Kidney (tissue), 14 donors: ENCODE results near the gene BABAM2. TPM values are rescaled to one million over a fixed set of nuclear protein-coding genes. Genes with fewer than 3 reads are reported as not detected.

Source experiments
- DNase-seq, 5 donors: peaks; one replicate each; pipeline ENCODE4 v3.0.0-alpha.2; 2013 to 2020
- FAIRE-seq: peaks from 2 replicates; lab custom pipeline; 2012; peaks lifted over from hg19 to GRCh38; lab: Jason Lieb, UNC
- H3K27ac ChIP-seq, 2 donors: one replicate each; pipeline ENCODE4 v1.7.0; 2013; ENCODE audit warnings: low read depth in 2 of 2, low read length in 2 of 2, inconsistent platforms in 1 of 2
- H3K27me3 ChIP-seq: one replicate; pipeline ENCODE4 v1.7.1; 2013; ENCODE audit warnings: low read length, inconsistent platforms; ENCODE audit not compliant: control insufficient read depth, insufficient read depth
- H3K36me3 ChIP-seq, 3 donors: one replicate each; pipeline versions ENCODE4 v1.7.0 to v1.7.1; 2013; ENCODE audit warnings: low read length in 3 of 3, control low read depth in 1 of 3, inconsistent platforms in 1 of 3; ENCODE audit not compliant: insufficient read depth in 3 of 3, control insufficient read depth in 2 of 3
- H3K4me1 ChIP-seq, 3 donors: one replicate each; pipeline versions ENCODE4 v1.7.0 to v1.7.1; 2013; ENCODE audit warnings: low read length in 3 of 3, inconsistent platforms in 1 of 3, low read depth in 1 of 3; ENCODE audit not compliant: control insufficient read depth in 2 of 3, insufficient read depth in 2 of 3
- H3K4me3 ChIP-seq, 3 donors: one replicate each; pipeline versions ENCODE4 v1.7.0 to v1.8.1; 2013; ENCODE audit warnings: low read length in 3 of 3, control low read depth in 1 of 3, inconsistent platforms in 1 of 3
- H3K9ac ChIP-seq, 3 donors: one replicate each; pipeline versions ENCODE4 v1.7.0 to v1.7.1; 2013; ENCODE audit warnings: low read length in 3 of 3, control low read depth in 1 of 3, inconsistent platforms in 1 of 3
- H3K9me3 ChIP-seq, 3 donors: one replicate each; pipeline versions ENCODE4 v1.7.0 to v1.7.1; 2013; ENCODE audit warnings: low read length in 3 of 3, control low read depth in 1 of 3, inconsistent platforms in 1 of 3; ENCODE audit not compliant: control insufficient read depth in 2 of 3, insufficient read depth in 1 of 3
- intact Hi-C: fragments of 100-400 bp; cut with DNase I; formaldehyde crosslinking; loops from one replicate; pipeline ENCODE4 v1.11.1; 2022
- polyA plus RNA-seq: library from polyadenylated mRNA; stranded (reverse); fragments of 350-450 nt; fragmentation: Illumina TruSeq; extraction: RNeasy Lipid Tissue Mini Kit (QIAGEN cat#74804); gene quantifications from one replicate; pipeline ENCODE4 v1.2.3, GENCODE V29; 2014; ENCODE audit warnings: low read depth, low replicate concordance; ENCODE audit not compliant: insufficient read depth
- total RNA-seq: library from RNA; stranded (reverse); fragmentation: NEBNext Ultra II Directional; extraction: Animal tissue kit (Norgen Biotek cat#: 25700); gene quantifications from one replicate; pipeline ENCODE4 v1.2.1, GENCODE V29; 2021
- TF ChIP-seq, protein P1 (sequence below): IDR thresholded peaks from 3 replicates; pipeline ENCODE4 v1.5.1; 2012; ENCODE audit warnings: mild to moderate bottlenecking, moderate library complexity, borderline replicate concordance; ENCODE audit not compliant: insufficient read depth; ENCODE audit errors: extremely low read depth
- donor health status: control.
- donor health status: control.
- donor health status: control.
- donor health status: control.
- donor health status: control.
- donor health status: DM: yes; HTN: yes; CAD: no.
- donor health status: Normal renal cell carcinoma (clear cell type).

Gene BABAM2
- total and polyA plus RNA-seq, 2 donors from 2014 or later, result 68.4 to 74.1 TPM

DNA sequence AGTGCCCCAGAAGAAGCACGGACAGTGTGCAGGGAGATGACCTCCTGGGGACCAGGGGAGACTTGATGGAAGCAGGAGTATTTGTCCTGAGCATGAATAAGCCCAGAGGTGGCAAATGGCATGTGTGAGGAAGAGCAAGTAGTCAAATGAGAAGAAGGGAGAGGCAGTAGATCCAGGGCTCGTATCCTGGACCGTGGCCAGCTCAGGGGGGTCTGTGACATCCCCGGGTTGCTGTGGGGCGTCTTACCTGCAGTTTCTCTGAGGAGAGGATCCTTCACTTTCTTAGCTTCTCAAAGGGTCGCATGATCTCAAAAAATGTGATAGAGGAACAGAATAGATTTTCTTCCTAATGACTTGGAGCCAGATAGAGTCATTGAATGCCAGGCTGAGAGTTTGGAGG is 445.1 kb downstream of the BABAM2 start:
- Histone ChIP-seq H3K4me3 (no peak overlapping the region), H3K27ac (no peak overlapping the region), H3K4me1 (peaks cover 0 to 12% (median 4%) of the 10 kb centered on the region in 3 donors), H3K36me3 (no peaks in the 10 kb centered on the region), H3K9me3 (no peaks in the 10 kb centered on the region), H3K27me3 (no peaks in the 10 kb centered on the region), H3K9ac (no peak overlapping the region)
- TF ChIP-seq, protein P1, sequence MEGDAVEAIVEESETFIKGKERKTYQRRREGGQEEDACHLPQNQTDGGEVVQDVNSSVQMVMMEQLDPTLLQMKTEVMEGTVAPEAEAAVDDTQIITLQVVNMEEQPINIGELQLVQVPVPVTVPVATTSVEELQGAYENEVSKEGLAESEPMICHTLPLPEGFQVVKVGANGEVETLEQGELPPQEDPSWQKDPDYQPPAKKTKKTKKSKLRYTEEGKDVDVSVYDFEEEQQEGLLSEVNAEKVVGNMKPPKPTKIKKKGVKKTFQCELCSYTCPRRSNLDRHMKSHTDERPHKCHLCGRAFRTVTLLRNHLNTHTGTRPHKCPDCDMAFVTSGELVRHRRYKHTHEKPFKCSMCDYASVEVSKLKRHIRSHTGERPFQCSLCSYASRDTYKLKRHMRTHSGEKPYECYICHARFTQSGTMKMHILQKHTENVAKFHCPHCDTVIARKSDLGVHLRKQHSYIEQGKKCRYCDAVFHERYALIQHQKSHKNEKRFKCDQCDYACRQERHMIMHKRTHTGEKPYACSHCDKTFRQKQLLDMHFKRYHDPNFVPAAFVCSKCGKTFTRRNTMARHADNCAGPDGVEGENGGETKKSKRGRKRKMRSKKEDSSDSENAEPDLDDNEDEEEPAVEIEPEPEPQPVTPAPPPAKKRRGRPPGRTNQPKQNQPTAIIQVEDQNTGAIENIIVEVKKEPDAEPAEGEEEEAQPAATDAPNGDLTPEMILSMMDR, result no peak
- no peak for FAIRE-seq
- intact Hi-C loops, result no loop called here
- no peak for DNase-seq

DNA sequence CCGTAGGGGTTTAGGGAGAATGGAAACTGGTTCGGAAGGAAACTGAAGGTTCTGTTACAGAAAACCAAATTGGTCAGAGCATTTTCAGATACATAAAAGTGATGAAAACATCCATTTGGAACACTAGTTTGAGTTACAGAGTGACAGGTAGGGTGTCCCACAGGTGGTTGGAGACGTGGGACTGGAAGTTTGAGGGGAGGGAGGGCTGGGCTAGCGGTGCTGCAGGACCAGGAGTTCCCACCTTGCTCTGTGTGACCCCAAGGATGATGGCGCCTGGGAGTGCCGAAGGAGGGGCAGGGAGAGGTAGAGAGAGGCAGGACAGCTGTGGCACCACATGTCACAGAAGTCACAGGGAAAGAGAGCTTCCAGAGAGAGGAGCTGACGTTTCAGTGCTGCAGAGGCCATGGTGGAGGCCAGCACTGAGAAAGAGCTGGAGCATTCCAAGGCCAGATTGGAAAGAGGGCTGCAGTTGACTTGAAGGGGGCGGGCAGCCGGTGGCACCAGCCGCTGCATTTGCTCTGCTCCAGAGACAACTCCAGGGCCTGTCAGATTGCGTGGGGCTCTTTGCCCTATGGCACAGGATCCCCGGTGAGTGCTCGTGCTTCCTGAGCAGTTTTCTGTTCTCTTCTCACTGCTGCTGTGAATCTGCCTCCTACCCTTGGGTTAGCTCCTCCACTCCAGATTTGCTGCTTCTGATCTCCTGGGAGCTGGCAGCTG is 445.9 kb downstream of the BABAM2 start:
- H3K4me3 ChIP-seq, result no peak overlapping the region
- no peak for FAIRE-seq
- intact Hi-C loops, result no loop called here
- TF ChIP-seq, protein P1, result no peak
- no peak overlapping the region for H3K9ac ChIP-seq
- H3K27me3 ChIP-seq, result no peaks in the 10 kb centered on the region
- no peaks in the 10 kb centered on the region for H3K36me3 ChIP-seq
- no peaks in the 10 kb centered on the region for H3K9me3 ChIP-seq
- peaks cover 0 to 16% (median 4%) of the 10 kb centered on the region in 3 donors for H3K4me1 ChIP-seq
- peak in 1 of 5 donors; percentile 56 for DNase-seq
- H3K27ac ChIP-seq, result no peak overlapping the region

DNA sequence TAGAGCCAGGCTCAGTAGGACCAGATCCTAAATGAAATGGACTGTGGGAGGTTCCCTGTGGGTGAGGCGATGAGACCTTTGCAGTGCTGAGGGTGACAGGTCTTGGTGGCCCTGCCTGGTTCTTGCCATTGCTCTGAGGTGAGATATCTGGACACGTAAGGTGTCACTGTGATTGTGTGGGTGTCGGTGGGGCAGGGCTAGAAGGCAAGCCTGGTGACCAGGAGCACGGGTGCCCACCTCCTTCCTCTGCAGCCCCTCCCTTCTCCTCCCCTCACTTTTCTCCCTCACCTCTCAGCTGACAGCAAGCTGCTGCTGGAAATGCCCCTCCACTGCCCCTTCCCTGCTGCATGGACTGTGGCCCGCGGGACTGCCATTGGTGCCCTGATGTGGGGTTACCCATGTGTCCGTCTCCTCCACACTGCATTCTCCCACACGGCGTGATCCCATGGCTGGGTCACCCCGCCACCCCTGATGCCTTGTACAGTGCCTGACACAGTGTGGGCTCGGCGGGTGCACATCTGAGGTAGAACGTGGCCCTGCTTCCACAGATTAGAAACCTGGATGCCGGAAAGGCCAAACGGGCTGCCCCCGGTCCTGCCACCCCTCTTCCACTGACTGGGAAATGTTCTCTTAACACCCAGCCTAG is 446.6 kb downstream of the BABAM2 start:
- no peak overlapping the region for H3K9ac ChIP-seq
- peak overlapping the region in 1 of 2 donors; percentile 47 for H3K27ac ChIP-seq
- H3K4me3 ChIP-seq, result no peak overlapping the region
- no peaks in the 10 kb centered on the region for H3K9me3 ChIP-seq
- no peaks in the 10 kb centered on the region for H3K36me3 ChIP-seq
- DNase-seq, result peak in 1 of 5 donors; percentile 68
- H3K27me3 ChIP-seq, result no peaks in the 10 kb centered on the region
- intact Hi-C loops, result no loop called here
- TF ChIP-seq, protein P1, result no peak
- no peak for FAIRE-seq
- peaks cover 0 to 16% (median 4%) of the 10 kb centered on the region in 3 donors for H3K4me1 ChIP-seq
